Left ventricle myocardium inferior (tissue), 1 donor: ENCODE measurements around the gene GRSF1. TPM values are rescaled to one million over a fixed set of nuclear protein-coding genes. Genes with fewer than 3 reads are reported as not detected.

Experiments used
- DNase-seq: peaks from one replicate; pipeline ENCODE4 v3.0.0-alpha.2; 2020
- H3K27ac ChIP-seq: fragments of 200-600 bp; replicated peaks from 2 replicates; pipeline ENCODE4 v1.8.0; 2021
- H3K27me3 ChIP-seq: fragments of 200-600 bp; 2 replicates; pipeline ENCODE4 v1.8.0; 2021; ENCODE audit warnings: low read depth
- H3K36me3 ChIP-seq: fragments of 200-600 bp; 2 replicates; pipeline ENCODE4 v1.8.0; 2021
- H3K4me1 ChIP-seq: fragments of 200-600 bp; 2 replicates; pipeline ENCODE4 v1.8.0; 2021
- H3K4me3 ChIP-seq: fragments of 200-600 bp; 2 replicates; pipeline ENCODE4 v1.8.0; 2021; ENCODE audit warnings: mild to moderate bottlenecking, moderate library complexity
- H3K9me3 ChIP-seq: fragments of 200-600 bp; replicated peaks from 2 replicates; pipeline ENCODE4 v1.8.0; 2021
- intact Hi-C: fragments of 100-400 bp; cut with micrococcal nuclease; formaldehyde crosslinking; loops from one replicate; pipeline ENCODE4 v1.11.0; 2022
- total RNA-seq: library from RNA; stranded (reverse); fragmentation: NEBNext Ultra II Directional; extraction: Animal tissue kit (Norgen Biotek cat#: 25700); gene quantifications from one replicate; pipeline ENCODE4 v1.2.1, GENCODE V29; 2021
- TF ChIP-seq, protein P1 (sequence below): fragments of 200-600 bp; IDR thresholded peaks from 2 replicates; pipeline ENCODE4 v1.8.0; 2021; ENCODE audit warnings: antibody characterized with exemption, mild to moderate bottlenecking, borderline replicate concordance
- donor health status: DM: no; HTN: yes; CAD: no; lungs with severe emphysema.

The GRSF1 gene
- total RNA-seq, 1 donor from 2014 or later = 108 TPM

GRCh38 chr4:70816894-70817293 lies 22.8 kb downstream of the GRSF1 start:
- intact Hi-C loops = loop anchor here (10.0 kb wide), 1 partner anchor 52 kb away; no protein-coding TSS in a partner anchor

DNA sequence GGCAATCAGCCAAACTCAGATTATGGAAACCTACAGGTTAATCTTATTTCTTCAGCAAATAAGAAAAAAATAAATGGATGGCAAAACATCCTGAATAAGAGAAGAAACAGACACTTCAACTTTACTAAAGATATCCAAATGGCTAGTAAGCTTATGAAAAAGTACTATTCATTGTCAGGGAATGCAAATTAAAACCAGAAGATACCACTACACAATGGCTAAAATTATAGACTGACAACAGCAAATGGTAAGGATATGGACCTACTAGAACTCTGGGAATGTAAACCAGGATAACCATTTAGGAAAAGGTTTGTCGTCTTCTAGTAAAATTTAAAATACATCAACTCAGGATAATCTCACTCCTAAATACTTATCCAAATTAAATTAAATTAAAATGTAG lies 24.3 kb downstream of the GRSF1 start:
- TF ChIP-seq, protein P1, sequence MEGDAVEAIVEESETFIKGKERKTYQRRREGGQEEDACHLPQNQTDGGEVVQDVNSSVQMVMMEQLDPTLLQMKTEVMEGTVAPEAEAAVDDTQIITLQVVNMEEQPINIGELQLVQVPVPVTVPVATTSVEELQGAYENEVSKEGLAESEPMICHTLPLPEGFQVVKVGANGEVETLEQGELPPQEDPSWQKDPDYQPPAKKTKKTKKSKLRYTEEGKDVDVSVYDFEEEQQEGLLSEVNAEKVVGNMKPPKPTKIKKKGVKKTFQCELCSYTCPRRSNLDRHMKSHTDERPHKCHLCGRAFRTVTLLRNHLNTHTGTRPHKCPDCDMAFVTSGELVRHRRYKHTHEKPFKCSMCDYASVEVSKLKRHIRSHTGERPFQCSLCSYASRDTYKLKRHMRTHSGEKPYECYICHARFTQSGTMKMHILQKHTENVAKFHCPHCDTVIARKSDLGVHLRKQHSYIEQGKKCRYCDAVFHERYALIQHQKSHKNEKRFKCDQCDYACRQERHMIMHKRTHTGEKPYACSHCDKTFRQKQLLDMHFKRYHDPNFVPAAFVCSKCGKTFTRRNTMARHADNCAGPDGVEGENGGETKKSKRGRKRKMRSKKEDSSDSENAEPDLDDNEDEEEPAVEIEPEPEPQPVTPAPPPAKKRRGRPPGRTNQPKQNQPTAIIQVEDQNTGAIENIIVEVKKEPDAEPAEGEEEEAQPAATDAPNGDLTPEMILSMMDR = no peak
- Histone ChIP-seq H3K4me1 (no peaks in the 10 kb centered on the region), H3K27me3 (no peaks in the 10 kb centered on the region), H3K4me3 (no peak overlapping the region), H3K36me3 (peaks cover 24% of the 10 kb centered on the region), H3K27ac (no peak overlapping the region), H3K9me3 (no peaks in the 10 kb centered on the region)
- intact Hi-C loops = loop anchor here (10.0 kb wide), 1 partner anchor 51 kb away; no protein-coding TSS in a partner anchor
- DNase-seq = no peak

More at GRCh38 chr4:70816894-70817293, 22.8 kb downstream of the GRSF1 start:
- Histone ChIP-seq H3K27me3 (no peaks in the 10 kb centered on the region), H3K9me3 (no peaks in the 10 kb centered on the region), H3K4me1 (no peaks in the 10 kb centered on the region), H3K36me3 (peaks cover 39% of the 10 kb centered on the region), H3K27ac (no peak overlapping the region), H3K4me3 (no peak overlapping the region)
- TF ChIP-seq, protein P1 = no peak
- no peak for DNase-seq

- intact Hi-C loops = no loop called here
- Histone ChIP-seq H3K4me3 (no peak overlapping the region), H3K4me1 (no peaks in the 10 kb centered on the region), H3K9me3 (no peaks in the 10 kb centered on the region), H3K36me3 (peaks cover 32% of the 10 kb centered on the region), H3K27ac (no peak overlapping the region), H3K27me3 (no peaks in the 10 kb centered on the region)
- TF ChIP-seq, protein P1 = no peak
- no peak for DNase-seq
These were observed 31.5 kb downstream of the GRSF1 start for GRCh38 chr4:70808151-70808550.

GRCh38 chr4:70802928-70803580 lies 36.6 kb downstream of the GRSF1 start:
- H3K9me3 ChIP-seq = no peaks in the 10 kb centered on the region
- H3K27ac ChIP-seq = no peak overlapping the region
- intact Hi-C loops = no loop called here
- H3K4me1 ChIP-seq = no peaks in the 10 kb centered on the region
- H3K4me3 ChIP-seq = no peak overlapping the region
- peaks cover 47% of the 10 kb centered on the region for H3K36me3 ChIP-seq
- no peak for DNase-seq
- H3K27me3 ChIP-seq = no peaks in the 10 kb centered on the region
- TF ChIP-seq, protein P1 = no peak

- H3K36me3 ChIP-seq = peaks cover 35% of the 10 kb centered on the region
- no peaks in the 10 kb centered on the region for H3K9me3 ChIP-seq
- H3K4me3 ChIP-seq = no peak overlapping the region
- TF ChIP-seq, protein P1 = no peak
- no peak overlapping the region for H3K27ac ChIP-seq
- H3K4me1 ChIP-seq = no peaks in the 10 kb centered on the region
- no peak for DNase-seq
- intact Hi-C loops = no loop called here
- H3K27me3 ChIP-seq = no peaks in the 10 kb centered on the region
These were observed 38.4 kb downstream of the GRSF1 start for GRCh38 chr4:70801265-70801809.
